GM10266 (cell line): ENCODE data around the gene DHX35.

Experiments used
- DNase-seq: peaks from one replicate; pipeline ENCODE4 v3.0.0; 2012; ENCODE audit errors: extremely low spot score
- TF ChIP-seq, protein P1 (sequence below): IDR thresholded peaks from 2 replicates; pipeline ENCODE4 v1.5.1; 2012; ENCODE audit warnings: mild to moderate bottlenecking, low read depth; ENCODE audit not compliant: control insufficient read depth, insufficient read depth; ENCODE audit errors: missing control alignments

The DHX35 gene

DNA sequence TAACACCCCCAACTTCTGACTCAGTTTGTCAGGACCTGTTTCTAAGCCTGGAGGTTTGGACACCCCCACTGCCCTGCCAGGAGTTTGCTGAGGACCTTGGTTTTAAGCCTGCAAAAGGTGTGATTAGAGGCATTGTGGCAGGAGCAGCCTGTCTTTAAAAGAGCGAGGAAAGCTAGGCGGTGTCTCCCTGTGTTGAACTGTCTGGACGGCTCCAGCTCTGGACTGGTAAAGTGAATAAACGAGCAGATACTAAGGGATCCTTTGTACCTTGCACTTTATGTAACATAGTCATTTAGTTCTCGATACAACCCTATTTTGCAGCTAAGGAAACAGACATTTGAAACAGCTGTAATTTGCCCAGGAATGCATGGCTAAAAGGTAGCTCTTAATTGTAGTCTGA lies 21.5 kb upstream of the DHX35 start:
- TF ChIP-seq, protein P1, sequence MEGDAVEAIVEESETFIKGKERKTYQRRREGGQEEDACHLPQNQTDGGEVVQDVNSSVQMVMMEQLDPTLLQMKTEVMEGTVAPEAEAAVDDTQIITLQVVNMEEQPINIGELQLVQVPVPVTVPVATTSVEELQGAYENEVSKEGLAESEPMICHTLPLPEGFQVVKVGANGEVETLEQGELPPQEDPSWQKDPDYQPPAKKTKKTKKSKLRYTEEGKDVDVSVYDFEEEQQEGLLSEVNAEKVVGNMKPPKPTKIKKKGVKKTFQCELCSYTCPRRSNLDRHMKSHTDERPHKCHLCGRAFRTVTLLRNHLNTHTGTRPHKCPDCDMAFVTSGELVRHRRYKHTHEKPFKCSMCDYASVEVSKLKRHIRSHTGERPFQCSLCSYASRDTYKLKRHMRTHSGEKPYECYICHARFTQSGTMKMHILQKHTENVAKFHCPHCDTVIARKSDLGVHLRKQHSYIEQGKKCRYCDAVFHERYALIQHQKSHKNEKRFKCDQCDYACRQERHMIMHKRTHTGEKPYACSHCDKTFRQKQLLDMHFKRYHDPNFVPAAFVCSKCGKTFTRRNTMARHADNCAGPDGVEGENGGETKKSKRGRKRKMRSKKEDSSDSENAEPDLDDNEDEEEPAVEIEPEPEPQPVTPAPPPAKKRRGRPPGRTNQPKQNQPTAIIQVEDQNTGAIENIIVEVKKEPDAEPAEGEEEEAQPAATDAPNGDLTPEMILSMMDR, result no peak
- DNase-seq, result no peak

DNA sequence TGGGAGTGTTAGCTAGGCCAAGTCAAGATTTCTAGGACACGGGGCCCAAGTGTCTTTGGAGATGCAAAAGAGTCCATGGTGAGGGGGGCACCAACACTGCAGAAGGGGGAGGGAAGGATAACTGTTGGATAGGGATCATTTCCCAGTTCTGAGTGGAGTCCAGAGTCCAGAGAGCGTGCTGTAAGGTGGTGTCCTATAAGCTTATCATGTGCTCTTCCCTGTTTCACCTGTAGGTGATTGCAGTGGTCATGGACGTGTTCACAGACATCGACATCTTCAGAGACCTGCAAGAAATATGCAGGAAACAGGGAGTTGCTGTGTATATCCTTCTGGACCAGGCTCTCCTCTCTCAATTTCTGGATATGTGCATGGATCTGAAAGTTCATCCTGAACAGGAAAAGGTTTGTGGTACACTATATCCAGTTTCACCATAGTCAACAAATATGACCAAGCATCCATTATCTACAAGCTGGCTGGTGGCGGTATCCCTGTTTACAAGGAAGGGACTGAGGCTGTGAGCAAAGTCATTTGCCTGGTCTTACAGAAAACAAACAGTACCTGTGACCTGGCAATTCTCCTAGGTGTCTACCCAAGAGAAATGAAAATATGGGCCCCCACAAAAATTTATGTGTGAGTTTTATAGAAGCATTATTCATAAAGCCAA lies 20.3 kb upstream of the DHX35 start:
- no peak for DNase-seq
- TF ChIP-seq, protein P1, result no peak

DNA sequence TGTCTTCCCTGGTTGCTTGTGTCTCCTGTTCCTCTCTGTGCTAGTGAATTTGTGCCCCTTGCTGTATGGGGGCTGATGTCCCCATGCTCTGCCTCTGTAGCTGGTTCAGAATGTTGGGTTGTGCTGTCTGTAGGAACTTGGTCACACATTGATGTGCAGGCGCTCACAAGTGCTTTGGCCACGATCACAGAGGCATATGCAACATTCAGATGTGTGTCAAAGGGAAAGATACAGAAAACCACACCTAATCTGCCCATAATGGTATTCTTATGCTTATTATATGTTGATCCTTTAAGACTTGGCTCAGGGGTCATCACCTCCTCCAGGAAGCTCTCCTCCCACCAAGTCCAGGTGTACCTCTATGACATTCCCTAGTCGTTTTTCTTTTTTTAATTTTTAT lies 17.1 kb upstream of the DHX35 start:
- DNase-seq, result no peak
- TF ChIP-seq, protein P1, result no peak

DNA sequence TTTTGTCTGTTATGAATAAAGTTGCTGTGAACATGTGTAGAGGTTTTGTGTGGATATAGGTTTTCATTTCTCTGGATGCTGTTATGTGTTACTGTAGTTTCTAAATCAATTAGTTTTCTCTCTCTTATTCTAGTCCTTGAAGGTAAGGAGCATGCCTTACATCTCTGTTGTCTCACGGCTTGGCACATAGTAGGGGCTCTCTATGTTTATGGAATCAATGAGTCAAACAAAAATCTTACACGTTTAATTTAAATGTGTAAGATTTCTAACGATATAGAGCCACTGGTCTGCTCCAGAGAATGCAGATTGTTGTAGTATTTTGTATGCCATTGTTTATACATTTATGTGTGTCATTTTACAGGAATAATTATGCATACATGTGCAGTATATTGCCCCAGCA lies 15.3 kb upstream of the DHX35 start:
- TF ChIP-seq, protein P1, result no peak
- no peak for DNase-seq

DNA sequence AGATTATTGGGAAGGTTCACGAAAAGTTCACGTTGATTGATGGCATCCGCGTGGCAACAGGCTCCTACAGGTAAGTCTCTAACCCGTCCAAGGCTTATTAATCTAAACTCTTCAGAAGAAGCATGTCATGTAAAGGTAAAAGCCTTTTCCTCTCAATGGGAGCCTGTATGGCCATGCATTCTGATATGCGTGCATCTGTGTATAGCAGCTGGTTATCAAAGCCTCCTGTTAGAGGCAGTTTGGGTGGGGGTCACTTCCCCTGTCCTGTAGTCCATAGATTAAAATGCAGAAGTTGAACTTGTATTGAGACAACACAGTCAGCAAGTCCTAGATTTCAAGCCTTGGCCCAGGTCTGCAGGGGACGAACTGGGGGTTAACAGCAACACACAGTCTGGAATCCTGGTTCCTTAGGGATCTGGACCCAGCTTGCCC lies 14.2 kb upstream of the DHX35 start:
- TF ChIP-seq, protein P1, result no peak
- DNase-seq, result no peak

DNA sequence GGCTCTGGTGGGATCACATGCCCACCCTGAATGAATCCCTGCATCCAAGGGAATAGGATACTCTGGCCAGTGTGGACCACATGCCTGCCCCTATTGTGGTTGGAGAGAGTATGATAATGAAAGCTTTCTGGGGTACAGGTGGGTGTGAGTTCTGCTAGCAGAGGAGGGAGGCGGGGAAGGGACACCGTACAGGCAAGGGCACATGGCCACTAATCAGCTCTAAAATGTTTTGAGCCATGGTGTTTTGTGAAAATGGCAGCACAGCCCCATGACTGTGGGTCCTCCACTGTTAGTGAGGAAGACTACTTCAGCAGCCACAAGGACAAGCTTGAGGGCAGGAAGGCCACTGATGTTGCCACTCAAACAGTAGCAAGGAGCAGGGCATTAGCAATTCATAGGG lies 11.9 kb upstream of the DHX35 start:
- no peak for DNase-seq
- TF ChIP-seq, protein P1, result no peak

DNA sequence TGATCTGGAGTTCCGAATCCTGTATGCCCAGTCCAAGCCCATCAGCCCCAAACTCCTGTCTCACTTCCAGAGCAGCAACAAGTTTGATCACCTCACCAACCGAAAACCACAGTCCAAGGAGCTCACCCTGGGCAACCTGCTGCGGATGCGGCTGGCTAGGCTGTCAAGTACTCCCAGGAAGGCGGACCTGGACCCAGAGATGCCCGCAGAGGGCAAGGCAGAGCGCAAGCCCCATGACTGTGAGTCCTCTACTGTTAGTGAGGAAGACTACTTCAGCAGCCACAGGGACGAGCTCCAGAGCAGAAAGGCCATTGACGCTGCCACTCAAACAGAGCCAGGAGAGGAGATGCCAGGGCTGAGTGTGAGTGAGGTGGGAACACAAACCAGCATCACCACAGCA lies 10.5 kb upstream of the DHX35 start:
- no peak for DNase-seq
- TF ChIP-seq, protein P1, result no peak
